Stimulated activated CD4-positive, alpha-beta T cell treated with anti-CD3 and anti-CD28 coated beads, TNF-alpha, amount 100 ng/mL, for 48 hours (primary cell): ENCODE data around the gene PLA1A.

Experiments
- DNase-seq, 3 donors: peaks; one replicate each; pipeline ENCODE4 v3.0.0-alpha.2; 2020; ENCODE audit warnings: low read depth in 3 of 3

PLA1A gene

GRCh38 chr3:119636891-119637611, 39.4 kb downstream of the PLA1A start:
- DNase-seq: no peak

GRCh38 chr3:119637679-119638477, 40.2 kb downstream of the PLA1A start:
- DNase-seq: no peak

DNA sequence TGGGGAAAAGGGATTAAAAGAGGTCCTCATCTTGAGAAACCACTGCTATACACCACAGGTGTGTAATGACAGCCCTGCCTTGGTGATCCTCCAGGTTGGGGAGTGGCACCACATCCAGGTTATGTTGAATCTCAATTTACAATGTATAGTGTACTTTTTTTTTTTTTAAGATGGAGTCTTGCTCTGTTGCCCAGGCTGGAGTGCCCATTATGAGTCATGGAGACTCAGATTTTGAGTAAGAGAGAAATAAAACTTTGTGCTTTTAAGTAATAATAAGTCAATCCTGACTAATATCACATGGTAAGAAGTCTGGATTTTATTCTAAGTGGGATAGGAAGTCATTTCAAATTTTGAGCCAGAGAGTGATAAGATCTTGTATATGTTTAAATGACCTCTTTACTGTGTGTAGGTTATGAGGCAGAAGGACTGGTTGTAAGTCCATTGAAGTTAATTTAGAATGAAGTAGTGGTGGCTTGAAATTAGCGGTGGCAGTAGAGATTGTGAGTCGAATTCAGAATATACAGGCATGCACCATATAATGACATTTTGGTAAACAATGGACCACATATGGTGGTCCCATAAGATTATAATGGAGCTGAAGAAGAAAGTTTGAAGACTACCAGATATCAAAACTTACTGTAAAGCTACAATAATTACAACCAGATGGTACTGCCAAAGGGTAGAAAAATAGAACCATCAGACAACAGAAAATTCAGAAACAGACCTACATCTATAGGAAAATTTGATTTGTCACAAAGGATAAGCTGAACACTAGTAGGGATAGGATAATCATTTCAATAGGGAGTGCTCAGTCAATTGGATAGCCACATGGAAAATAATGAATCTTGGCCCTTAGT, 42.0 kb downstream of the PLA1A start:
- DNase-seq: no peak

DNA sequence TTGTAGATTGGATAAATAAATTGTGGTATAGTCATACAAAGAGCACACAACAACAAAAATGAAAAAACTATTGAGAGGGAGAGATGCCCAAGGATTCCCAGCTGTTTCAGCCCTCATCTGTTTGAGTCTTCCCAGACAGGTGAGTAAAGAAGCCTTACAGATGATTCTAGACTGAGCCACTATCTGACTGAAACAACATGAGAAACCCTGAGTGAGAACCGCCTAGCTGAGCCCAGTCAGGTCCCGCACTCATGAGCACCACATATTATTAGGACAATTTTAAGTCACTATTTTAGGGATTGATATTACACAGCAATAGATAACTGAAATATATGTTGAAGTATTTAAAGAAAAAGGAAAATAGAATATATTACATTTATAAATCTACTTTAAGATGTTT, 43.7 kb downstream of the PLA1A start:
- no peak for DNase-seq

DNA sequence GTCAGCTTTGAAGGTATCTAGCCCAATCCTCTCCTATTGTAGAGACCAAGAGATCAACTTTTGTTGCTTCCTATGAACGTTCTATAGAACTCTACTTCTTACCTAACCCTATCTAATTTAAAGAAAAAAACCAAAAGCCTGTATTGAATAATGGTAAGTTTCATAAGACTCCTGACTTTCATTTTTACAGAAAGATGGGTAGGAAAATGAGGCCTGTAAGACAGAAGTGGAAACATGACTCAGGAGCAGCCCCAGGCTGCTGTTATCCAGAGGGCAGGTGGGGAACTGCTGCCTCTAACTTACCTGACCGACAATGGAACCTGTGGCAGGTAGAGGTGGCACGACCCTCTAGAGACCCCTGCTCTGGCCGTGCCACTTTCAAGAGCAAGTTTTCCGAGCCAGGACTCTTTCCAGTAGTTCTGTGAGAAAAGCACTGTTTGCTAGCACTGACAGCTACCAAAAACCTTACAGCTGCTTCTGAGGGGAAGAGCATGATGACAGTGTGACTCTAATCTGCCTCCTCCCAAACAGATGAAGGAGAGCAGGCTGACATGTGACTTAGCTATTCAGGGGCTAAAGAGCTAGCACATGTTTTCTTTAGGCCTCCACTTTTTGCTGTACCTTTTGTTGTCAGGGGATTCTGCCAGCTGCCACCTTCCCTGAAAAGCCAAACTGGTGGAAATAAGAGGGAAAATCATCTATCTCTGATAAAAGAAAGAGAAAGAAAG, 45.2 kb downstream of the PLA1A start:
- DNase-seq: no peak

DNA sequence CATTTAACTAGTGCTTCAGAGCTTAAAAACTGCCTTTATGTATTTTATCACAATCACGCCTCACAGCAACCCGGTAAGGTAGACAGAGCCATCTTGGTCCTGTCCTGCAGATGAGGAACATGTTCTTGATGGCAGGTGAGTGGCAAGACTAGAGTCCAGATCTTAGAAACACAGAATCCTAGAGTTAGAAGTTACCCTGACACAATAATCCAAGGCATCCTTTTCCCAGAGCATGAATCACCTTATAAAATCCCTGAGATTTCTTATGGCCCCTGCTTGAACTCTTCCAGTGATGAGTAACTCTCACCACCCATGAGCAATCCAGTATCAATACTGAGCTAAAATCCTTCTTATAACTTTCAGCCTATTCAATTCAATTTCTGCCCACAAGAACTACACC, 45.8 kb downstream of the PLA1A start:
- DNase-seq: no peak

DNA sequence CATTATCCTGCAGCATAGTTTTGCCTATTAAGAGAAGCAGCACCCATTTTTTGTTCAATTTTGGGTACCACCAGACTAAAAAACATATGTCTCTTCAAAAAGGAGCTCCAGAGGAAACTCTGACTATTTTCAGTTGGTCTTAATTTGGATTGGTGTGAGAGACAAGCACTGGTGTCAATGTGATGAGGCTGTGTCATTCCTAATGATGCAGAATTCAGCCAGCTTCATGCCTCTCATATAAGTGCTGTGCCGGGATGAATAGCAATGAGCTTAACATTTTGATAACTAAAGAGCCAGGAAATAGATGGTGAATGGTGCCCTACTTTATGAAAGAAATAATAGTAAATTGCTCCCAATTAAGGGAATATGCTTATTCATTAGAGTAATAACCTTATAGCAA, 46.8 kb downstream of the PLA1A start:
- DNase-seq: no peak

DNA sequence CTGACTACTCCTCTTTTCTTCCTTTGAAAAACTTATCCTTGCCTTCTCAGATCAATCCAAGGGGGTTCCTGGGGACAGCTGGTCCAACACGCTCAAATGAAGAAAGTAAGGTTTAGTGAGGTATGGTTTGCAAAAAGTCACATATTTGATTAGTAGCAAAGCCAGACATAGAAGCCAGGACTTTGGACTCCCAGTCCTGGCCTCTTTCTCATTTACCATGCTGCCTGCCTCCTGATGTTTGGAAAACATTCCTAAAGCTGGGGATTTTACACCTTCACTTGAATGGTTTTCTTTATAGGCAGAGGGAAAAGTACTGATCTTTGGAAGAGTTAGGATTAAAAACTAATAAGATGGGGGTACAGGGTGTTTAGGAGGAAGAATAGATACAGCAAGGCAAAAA, 48.1 kb downstream of the PLA1A start:
- no peak for DNase-seq

- no peak for DNase-seq
These were observed 49.5 kb downstream of the PLA1A start for GRCh38 chr3:119647171-119647570.

- DNase-seq: no peak
These were observed 50.3 kb downstream of the PLA1A start for GRCh38 chr3:119647843-119648575.

DNA sequence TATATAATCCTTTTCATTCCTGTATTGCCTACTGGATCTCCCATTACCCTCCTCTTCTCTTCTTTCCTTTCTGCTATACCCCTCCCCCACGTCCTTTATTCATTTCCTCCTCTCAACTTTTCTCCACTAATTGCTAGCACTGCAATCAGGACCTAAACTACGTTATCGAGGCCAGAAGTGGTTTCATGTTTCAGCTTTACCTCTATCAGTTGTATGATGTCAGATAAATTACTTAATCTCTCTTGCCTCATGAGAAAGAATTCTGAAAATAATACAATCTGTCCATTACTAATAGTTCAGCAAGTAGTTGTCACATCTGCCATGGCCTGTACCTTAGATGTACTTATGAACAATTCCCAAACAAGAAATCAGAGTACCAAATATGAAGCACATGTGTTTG, 52.1 kb downstream of the PLA1A start:
- DNase-seq: no peak

DNA sequence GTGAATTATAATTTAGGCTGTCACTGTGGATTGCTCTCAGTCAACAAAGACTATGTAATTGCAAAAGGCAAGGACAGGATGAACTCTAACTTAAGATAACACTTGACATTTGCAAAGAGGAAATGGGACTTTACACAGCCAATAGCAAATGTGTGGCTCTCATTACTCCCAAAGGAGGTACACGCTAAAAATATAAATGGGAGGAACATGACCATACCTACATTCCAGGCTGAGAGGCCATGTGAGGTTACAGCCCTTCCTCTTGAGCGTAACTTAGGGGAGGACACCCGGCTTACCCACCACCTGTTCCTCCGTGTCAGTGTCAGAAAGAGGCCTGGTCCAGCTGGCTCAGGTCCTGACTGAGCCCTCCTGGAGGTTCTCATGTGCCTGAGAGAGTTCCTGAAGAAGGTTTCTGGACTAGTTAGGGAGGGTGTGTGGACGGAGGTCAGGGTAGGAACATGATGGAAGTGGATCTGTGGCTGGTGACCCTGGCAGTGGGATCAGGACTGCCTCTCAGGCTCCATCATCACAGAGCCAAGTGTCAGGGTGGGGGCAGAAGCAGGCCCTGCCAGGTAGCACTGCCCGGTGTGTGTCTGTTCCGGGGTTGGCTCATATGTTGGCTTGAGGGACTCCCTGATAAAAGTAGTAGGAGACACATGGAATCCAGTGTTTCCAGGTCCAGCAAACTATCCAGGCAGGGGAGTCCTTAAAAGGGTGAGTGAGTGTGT, 54.8 kb downstream of the PLA1A start:
- DNase-seq: no peak

- no peak for DNase-seq
These were observed 56.2 kb downstream of the PLA1A start for GRCh38 chr3:119653876-119654275.

DNA sequence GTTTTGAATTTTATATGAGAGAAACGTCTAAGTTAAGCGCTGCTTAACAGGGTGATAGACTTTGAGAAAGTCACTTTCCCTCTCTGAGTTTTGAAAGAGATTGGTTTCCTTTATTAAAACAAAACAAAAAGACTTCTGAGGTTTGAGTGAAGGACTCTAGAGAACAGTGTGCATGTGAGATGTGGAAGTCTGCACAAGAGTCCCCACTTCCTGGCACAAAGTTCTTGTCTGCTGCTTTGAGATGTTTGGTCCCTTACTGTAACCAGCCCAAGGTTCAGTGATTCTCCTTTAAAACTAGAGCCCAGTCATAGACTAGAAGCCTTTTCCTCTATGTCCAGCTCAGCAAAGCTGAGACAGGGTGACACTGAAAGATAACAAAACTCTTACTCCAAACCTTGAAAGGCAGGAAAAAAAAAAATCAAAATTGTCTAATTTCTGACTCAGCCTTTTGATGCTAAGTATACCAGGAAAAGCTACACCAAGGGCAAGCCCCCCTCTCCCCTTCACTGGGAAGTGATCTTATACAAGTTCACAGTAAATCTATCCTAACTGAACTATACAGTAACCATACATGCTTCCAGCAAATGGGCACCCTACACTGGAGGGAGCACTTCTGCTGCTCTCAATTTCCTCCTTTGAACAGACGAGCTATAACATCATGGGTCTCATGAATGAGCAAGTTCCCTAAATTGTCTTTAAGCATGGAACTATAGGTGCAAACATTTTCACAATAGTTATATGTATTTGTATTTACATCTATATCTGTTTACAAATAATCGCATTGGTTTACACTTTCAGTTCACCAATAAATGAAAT, 60.4 kb downstream of the PLA1A start:
- DNase-seq: no peak

DNA sequence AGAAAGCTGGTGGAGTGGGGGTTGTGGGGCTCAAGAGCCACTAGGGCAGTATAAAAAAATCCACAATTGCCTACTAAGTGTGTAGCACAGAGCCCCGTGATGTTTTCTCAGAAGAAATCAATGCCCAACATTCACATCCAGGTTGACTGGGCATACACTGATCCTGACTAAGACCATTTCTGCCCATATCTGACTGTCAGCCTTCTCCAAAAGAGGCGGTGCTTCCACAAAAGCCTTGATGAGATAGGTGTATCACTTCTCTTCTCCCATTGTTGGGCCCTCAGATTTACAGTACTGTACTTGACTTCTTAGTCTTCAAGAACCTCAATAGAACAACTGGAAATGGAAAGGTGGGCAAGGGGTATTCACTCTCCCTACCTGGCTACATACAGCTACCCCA, 61.3 kb downstream of the PLA1A start:
- DNase-seq: no peak

- DNase-seq: no peak
These were observed 62.1 kb downstream of the PLA1A start for GRCh38 chr3:119659606-119660291.

GRCh38 chr3:119660474-119661440, 63.1 kb downstream of the PLA1A start, which contains the start of gene POPDC2:
POPDC2 (minus strand) TSS chr3:119660589; CDS start chr3:119660423, 166 bp downstream.
- DNase-seq: no peak
